GM15510 (cell line): ENCODE results near the gene ACTN4.

Experiments used
- POLR2A ChIP-seq: IDR thresholded peaks from 3 replicates; pipeline ENCODE4 v1.6.1; 2011; ENCODE audit warnings: borderline replicate concordance; ENCODE audit not compliant: insufficient read length; ENCODE audit errors: extremely low read depth

ACTN4 gene

DNA sequence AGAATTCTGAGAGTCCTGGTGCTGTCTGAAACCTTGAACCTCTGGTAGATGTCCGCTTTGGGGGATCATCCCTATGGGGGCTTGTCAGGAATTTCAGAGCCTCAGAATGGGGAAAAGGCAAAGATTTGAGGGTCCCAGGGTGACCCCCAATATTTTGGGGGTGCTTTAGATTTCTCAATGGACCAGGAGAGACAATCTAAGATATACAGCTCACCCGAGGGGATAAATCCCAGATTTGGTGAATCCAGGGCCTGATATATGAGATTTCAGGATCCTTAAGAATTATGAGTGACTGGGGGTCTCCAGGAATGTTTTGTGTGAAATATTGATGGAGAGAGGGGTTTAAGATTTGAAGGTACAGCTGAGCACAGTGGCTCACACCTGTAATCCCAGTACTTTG is 93.5 kb downstream of the ACTN4 start:
- no peak for TF ChIP-seq POLR2A

DNA sequence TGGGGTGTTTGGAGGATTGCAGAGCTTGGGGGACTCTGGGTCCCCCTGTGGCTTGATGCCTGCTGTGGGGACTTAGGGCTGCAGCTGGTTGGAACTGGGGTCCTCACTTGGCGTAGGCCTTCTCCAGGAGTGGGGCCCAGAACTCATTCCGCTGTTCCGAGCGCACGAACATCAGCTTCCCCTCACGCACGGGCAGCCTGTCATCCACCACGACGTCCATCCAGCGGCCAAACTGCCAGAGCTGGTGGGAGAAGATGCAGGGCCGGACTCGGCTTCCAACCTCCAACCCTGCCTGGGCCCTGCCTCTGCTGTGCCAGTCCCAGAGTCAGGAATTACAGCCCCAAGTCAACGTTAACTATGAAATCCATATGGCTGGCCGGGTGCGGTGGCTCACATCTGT is 94.2 kb downstream of the ACTN4 start:
- TF ChIP-seq POLR2A: no peak

DNA sequence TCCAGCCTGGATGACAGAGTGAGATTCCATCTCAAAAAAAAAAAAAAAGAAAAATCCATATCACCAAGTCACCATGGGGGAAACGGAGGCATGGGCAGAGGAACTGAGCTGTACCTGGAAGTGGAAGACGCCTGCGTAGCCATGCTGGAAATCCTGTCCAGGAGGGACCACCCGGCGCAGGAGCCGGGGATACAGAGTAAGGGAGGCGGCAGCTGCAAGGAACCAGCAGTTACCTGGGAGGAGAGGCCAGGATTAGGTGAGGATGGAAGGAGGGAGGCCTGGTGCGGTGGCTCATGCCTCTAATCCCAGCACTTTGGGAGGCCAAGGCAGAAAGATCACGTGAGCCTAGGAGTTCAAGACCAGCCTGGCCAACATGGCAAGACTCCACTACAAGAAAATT is 94.8 kb downstream of the ACTN4 start:
- TF ChIP-seq POLR2A: no peak

DNA sequence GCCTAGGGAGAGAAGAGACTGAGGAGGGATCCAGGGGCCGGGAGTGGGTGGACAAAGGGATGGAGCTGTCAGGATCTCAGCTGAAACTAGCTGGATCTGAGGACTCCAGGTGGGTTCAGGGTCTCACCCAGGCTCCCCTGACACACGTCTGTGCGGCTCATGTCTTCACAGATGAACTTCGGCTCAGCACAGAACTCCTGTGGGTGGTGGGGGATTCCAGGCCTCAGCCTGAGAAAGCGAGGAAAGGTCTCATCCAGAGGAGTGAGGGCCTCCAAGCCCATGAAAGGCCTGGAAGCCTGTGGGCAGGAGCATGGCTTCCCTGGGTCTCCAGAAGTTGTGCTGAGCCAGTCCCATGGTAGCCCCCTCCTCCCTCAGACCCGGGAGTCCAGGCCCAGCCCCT is 95.5 kb downstream of the ACTN4 start:
- no peak for TF ChIP-seq POLR2A

DNA sequence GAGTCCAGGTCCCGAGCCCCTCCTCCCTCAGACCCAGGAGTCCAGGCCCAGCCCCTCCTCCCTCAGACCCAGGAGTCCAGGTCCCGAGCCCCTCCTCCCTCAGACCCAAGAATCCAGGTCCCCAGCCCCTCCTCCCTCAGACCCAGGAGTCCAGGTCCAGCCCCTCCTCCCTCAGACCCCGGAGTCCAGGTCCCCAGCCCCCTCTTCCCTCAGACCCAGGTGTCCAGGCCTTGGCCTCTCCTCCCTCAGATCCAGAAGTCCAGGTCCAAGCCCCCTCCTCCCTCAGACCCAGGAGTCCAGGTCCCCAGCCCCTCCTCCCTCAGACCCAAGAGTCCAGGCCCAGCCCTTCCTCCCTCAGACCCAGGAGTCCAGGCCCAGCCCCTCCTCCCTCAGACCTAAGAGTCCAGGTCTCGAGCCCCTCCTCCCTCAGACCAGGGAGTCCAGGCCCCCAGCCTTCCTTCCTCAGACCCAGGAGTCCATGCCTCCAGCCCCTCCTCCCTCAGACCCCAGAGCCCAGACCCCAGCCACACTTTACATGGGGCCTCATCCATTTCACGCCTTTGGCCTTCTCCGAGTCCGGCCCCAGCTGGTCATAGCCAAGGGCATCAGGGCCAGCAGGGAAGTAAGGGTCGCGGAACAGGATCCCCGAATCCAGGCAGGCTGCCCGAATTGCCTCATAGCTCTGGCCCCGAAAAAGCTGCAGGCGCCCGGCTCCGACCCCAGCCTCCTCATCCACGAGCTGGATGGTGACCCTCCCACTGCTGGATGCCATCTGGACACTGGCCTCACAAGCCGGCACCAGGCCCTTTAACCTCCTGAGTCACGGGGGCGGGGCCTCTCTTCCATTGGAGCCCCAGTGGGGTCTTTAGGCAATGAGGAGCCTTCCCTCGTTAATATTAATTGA is 96.2 kb downstream of the ACTN4 start:
- TF ChIP-seq POLR2A: no peak

DNA sequence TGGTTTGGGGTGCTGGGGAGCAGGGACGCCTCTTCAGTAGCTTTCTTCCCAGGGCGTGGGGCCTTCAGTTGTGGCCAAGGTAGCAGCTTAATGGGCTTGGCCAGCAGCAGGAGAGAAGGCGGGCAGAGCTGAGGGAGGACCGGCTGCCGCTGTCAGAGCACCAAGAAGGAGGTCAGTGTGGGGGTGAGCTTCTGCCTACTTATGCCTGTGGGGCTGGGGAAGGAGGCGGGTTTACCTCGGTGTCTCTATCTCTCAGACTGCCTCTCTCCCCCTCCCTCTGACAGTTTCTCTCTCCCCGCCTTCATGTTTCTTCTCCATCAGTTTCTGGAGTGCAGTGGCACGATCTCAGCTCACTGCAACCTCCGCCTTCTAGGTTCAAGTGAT is 96.8 kb downstream of the ACTN4 start, which contains the start of gene CAPN12:
CAPN12 (minus strand) TSS at position 177 of the 384 bp plus-strand sequence. CDS start 309 bp downstream, outside the sequence.
- no peak for TF ChIP-seq POLR2A

DNA sequence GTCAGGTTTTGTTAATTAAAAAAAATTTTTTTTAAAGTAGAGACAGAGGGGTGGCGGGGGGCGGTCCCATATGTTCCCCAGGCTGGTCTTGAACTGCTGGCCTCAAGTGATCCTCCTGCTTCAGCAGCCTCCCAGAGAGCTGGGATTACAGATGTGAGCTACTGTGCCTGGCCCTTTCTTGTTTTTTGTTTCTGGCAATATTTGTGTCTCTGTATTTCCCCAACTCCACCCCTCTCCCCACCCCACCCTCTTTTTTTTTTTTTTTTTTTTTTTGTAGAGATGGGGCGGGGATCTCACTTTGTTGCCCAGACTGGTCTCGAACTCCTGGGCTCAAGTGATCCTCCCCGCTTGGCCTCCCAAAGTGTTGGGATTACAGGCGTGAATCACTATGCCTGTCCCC is 97.4 kb downstream of the ACTN4 start:
- no peak for TF ChIP-seq POLR2A

DNA sequence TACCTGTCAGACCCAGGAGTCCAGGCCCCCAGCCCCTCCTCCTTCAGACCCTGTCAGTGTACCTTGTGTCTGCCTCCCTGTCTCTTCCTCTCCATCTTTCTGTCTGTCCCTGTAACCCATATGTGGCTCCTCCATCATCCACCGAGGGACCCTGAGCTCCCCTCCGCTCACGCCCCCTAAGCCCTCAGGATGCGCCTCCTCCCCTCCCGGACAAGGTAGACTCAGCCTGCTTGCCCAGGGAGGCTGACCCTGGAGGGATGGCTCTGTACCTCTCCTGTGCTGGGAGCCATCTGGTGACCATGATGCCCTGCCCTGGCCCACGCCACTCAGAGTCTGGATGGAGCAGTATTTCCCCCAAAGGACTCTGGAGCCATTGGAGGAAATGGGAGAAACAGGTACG is 97.9 kb downstream of the ACTN4 start:
- TF ChIP-seq POLR2A: no peak

DNA sequence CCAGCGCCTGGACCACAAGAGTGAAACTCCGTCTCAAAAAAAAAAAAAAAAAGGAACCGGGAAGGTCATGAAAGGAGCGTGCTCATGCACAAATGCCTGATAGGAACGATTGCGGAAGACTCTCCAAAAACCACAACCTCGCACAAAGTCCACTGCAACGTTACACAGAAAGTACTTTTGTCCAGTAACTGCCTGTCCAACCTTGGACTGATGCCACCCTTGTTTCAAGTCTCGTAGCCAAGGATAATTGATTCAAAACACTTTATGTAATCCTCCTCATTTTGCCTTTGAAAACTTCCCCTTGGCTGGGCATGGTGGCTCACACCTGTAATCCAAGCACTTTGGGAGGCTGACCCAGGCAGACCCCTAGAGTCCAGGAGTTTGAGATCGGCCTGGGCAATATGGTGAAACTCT is 112.1 kb downstream of the ACTN4 start:
- TF ChIP-seq POLR2A: no peak

DNA sequence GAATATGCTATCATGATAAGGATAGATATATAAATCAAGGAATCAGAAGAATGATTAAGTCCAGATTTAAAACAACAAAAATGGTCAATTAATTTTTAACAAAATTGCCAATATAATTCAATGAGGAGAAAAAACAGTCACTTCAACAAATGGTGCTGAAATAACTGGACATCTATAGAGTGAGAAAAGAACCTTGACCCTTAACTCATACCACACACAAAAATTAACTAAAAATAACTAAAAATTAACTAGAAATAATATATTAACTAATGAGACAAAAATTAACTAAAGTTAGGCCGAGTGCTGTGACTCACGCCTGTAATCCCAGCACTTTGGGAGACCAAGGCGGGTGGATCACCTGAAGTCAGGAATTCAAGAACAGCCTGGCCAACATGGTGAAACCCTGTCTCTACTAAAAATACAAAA is 116.4 kb downstream of the ACTN4 start:
- no peak for TF ChIP-seq POLR2A

DNA sequence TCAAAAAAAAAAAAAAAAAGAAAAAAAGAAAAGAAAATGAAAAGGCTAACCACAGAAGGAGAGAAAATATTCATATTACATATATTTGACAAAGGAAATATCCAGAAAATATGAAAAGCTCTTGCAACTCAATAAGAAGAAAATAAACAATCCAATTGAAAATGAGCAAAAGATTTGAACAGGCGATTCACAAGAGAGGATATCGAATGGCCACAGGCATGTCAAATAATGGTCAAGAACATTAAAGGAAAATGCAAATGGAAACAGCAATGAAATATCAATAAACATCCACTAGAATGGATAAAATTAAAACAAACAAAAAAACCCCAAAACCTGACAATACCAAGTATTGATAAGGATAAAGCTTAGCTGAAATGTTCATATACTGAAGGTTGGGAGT is 117.8 kb downstream of the ACTN4 start:
- no peak for TF ChIP-seq POLR2A

DNA sequence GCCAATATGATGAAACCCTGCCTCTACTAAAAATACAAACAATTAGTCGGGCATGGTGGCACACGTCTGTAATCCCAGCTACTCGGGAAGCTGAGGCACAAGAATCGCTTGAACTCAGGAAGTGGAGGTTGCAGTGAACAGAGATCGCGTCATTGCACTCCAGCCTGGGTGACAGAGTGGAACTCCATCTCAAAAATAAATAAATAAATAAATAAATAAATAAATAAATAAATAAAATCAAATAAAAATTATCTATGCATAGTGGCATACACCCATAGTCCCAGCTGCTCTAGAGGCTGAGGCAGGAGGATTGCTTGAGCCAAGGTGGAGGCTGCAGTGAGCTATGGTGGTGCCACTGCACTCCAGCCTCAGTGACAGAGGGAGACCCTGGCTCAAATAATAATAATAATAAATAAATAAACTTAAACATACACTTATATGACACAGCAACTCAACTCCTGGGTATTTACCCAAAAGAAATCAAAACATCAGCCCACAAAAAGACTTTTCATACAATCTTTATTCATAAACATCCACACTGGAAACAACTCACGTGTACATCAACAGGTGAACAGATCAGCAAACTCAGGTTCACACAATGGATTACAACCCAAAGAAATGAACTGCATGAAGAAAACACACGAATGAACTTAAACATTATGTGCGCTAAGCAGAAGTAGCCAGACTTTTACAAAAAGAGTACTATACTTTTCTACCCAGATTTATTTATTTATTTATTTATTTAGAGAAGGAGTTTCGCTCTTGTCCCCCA is 119.0 kb downstream of the ACTN4 start:
- TF ChIP-seq POLR2A: no peak

DNA sequence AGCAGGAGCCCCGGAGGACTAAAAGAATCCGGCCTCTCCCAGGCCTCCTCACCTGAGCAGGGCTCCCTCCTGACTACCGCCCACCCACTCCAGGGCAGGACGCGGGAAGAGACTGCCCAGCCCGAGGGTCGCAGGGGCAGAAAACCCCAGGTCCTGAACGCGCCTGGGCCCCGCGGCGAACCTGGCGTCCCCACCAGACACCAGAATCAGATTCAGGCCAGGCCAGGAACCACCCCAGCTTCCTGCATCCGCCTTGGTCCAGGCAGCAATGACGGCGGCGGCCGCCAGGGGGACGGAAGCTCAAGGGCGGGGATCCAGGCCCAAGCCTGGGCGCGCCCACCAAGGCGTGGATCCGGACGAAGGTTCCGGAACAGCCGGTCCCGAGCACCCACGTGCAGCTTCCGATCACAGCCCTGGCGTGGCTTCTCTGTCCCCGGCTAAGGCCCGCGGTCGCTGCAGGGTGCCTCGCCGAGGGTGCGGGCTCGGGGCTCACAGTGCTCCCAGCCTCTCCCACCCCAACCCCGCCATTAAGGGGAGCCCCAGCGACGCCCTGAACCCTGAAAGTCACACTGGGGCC is 122.3 kb downstream of the ACTN4 start:
- TF ChIP-seq POLR2A: peak; percentile 52

DNA sequence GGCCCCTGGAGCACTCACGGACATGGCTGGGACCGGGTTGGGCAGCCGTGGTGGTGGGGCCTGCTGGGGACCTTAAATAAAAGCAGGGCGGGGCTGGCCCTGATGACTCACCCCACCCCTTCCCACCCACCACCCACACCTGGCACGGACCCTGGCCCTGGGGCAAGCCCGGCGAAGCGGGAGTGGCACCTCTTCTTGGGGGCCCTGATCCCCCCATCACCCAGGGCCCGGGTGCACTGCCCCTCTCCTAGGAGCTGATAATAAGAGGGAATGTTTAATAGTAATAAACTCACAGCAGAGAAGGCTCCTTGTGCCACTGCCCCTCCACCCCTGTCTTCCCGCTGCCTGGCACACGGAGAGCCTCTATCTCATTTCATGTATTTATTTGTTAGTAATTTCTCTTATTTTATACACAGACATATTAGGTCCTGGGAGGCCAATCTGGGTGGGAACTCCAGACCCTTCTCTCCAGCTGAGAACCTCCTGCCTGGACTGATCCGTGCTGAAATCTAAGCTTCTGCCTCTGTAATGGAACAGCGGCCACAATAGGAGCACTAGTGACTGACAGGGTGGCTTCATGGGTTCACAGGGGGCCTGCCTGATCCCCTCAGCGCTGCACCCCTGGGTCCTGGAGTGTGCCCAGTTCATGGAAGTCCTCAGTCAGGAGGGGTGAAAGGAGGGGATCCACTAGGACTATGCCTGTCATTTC is 126.2 kb downstream of the ACTN4 start, which contains the start of gene LGALS7:
LGALS7 (minus strand) TSS at position 49 of the 709 bp plus-strand sequence; CDS start at position 24, 25 bp downstream.
- no peak for TF ChIP-seq POLR2A
